GM12875 (cell line): ENCODE data around the gene CRB2.

ENCODE experiments used
- H3K4me3 ChIP-seq: one replicate; pipeline ENCODE4 v1.5.1; 2011; ENCODE audit warnings: low read depth, low read length, control low read depth
- TF ChIP-seq, protein P1 (sequence below): IDR thresholded peaks from 2 replicates; pipeline ENCODE4 v1.5.1; 2011; ENCODE audit warnings: low read depth, mild to moderate bottlenecking, control low read depth, inconsistent platforms, low read length, moderate library complexity, borderline replicate concordance; ENCODE audit not compliant: insufficient read depth

Gene CRB2

GRCh38 chr9:123421186-123421585, 65.2 kb downstream of the CRB2 start:
- TF ChIP-seq, protein P1, sequence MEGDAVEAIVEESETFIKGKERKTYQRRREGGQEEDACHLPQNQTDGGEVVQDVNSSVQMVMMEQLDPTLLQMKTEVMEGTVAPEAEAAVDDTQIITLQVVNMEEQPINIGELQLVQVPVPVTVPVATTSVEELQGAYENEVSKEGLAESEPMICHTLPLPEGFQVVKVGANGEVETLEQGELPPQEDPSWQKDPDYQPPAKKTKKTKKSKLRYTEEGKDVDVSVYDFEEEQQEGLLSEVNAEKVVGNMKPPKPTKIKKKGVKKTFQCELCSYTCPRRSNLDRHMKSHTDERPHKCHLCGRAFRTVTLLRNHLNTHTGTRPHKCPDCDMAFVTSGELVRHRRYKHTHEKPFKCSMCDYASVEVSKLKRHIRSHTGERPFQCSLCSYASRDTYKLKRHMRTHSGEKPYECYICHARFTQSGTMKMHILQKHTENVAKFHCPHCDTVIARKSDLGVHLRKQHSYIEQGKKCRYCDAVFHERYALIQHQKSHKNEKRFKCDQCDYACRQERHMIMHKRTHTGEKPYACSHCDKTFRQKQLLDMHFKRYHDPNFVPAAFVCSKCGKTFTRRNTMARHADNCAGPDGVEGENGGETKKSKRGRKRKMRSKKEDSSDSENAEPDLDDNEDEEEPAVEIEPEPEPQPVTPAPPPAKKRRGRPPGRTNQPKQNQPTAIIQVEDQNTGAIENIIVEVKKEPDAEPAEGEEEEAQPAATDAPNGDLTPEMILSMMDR: no peak

GRCh38 chr9:123421801-123422455, 65.9 kb downstream of the CRB2 start:
- TF ChIP-seq, protein P1: no peak
- H3K4me3 ChIP-seq: no peak overlapping the region

More at GRCh38 chr9:123421186-123421585, 65.2 kb downstream of the CRB2 start:
- no peak overlapping the region for H3K4me3 ChIP-seq

GRCh38 chr9:123422635-123423310, 66.8 kb downstream of the CRB2 start:
- TF ChIP-seq, protein P1: no peak
- H3K4me3 ChIP-seq: no peak overlapping the region

DNA sequence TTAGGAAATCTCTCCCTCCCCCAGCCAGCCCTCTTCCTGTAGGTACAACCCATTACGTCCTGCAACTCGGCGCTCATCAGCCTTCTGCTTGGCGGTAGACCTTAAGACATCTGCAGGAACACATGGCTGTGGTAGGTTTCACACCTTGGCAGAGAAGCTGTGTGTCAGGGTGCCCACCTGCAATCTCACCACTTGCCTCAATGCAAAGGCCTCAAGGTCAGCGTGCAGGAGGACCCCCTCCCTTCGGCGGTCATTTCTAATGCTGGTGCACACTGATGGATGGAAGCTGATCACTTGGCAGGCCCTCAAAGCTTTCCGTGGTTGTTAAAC, 67.3 kb downstream of the CRB2 start:
- TF ChIP-seq, protein P1: no peak
- H3K4me3 ChIP-seq: no peak overlapping the region

GRCh38 chr9:123424131-123424530, 68.1 kb downstream of the CRB2 start:
- no peak overlapping the region for H3K4me3 ChIP-seq

DNA sequence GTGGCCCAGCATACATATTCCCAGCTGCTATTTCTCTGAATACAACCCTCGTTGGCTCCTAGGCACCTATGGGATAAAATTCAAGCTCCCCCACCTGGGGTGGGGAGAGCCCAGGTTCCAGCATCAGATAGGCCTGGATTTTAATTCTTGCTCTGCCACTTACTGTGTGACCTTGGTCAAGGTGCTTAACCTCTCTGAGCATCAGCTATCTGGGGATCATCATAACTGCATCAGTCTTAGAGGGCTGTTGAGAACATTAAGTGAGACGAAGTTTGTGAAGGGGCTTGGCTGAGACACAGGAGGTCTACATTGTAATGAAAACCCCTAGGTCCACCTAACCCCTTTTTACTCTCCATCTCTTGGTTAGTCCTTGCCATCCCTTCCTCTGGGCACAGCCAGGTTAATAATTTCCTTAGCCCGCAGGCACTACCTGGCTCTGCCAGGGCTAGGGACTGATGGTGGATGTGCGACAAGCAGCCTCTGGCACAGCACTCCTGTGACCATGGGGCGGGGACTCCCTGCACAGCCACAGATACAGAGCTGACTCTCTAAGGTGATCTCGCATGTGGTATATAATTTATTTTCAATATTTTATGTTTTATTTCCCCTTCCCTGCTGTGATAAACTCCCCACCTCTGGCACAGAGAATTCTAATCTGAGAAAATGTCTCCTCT, 68.7 kb downstream of the CRB2 start:
- TF ChIP-seq, protein P1: no peak
- no peak overlapping the region for H3K4me3 ChIP-seq

More at GRCh38 chr9:123424131-123424530, 68.1 kb downstream of the CRB2 start:
- TF ChIP-seq, protein P1: no peak
